ENCODE measurements around the gene ARHGAP10.
A peak's percentile ranks its signal among the peaks of the same experiment; 100 is the strongest.

ARHGAP10 gene

DNA sequence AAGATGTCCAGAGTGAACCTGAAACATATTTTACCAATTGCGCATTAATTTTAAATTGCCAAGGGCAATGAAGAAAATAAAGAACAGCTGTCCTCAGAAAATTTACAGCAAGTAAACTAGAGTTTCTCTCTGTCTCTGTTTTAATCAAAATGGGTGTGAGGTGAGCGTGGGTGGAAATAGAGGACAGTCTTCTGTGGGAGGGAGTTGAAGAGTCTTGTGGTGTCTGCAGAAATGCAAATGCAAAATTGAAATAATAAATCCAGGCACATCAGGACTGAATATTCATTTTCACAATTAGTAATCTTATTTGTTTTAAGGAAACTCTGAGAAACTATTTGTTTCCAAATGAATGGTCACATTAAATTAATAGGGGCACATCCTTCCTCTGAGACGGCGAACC, 192.0 kb downstream of the ARHGAP10 start:
- no peak overlapping the region for H3K4me3 ChIP-seq (ENCODE audit: low read depth, low read length)
- TF ChIP-seq, protein P1, sequence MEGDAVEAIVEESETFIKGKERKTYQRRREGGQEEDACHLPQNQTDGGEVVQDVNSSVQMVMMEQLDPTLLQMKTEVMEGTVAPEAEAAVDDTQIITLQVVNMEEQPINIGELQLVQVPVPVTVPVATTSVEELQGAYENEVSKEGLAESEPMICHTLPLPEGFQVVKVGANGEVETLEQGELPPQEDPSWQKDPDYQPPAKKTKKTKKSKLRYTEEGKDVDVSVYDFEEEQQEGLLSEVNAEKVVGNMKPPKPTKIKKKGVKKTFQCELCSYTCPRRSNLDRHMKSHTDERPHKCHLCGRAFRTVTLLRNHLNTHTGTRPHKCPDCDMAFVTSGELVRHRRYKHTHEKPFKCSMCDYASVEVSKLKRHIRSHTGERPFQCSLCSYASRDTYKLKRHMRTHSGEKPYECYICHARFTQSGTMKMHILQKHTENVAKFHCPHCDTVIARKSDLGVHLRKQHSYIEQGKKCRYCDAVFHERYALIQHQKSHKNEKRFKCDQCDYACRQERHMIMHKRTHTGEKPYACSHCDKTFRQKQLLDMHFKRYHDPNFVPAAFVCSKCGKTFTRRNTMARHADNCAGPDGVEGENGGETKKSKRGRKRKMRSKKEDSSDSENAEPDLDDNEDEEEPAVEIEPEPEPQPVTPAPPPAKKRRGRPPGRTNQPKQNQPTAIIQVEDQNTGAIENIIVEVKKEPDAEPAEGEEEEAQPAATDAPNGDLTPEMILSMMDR (IDR thresholded peaks at IDR 0.05; ENCODE audit: low read depth, low read length) = no peak
- DNase-seq (ENCODE audit: low read depth, low spot score) = no peak
- in situ Hi-C loops (cut with HindIII; ENCODE audit: low sequenced_read_pairs) = no loop called here

DNA sequence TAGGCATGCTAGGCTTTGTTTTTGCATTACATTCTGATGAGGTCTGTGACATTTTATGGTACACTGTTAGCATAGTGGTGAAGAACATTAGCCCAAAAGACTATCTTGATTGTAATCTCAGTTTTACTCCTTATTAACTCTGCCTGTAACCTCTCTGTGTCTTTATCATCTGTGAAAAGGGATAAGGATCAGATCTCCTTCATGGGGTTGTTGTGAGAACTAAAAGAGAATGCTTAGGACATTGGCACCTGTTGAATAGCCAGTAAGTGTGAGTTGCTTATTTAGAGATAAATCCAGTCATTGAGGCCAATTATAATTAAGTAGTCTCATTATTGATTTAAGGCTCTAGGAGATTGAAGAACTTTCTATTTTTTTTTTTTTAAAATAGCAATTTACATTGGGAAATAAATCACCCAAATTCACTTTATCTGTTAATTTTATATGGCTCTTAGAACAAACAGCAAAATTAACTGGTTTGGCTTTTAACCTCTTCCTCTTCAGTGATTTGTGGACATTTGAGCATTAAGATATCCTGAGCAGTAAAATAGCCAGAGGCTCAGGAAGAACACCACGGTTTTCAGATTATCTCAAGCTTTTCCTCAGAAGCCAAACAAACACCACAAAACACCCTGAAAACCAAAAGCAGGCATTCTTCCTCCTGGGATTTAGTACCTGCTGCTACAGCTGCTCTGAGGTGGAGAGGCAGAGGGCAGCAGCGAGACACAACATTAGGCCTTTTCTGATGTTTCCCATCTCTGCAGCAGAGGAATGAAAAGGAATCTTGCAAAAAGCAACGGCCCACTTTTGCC, 192.9 kb downstream of the ARHGAP10 start:
- H3K4me3 ChIP-seq (ENCODE audit: low read depth, low read length) = no peak overlapping the region
- TF ChIP-seq, protein P1 (IDR thresholded peaks at IDR 0.05; ENCODE audit: low read depth, low read length) = peak; percentile 65
- peak; percentile 44 for DNase-seq (ENCODE audit: low read depth, low spot score)
- in situ Hi-C loops (cut with HindIII; ENCODE audit: low sequenced_read_pairs) = no loop called here

DNA sequence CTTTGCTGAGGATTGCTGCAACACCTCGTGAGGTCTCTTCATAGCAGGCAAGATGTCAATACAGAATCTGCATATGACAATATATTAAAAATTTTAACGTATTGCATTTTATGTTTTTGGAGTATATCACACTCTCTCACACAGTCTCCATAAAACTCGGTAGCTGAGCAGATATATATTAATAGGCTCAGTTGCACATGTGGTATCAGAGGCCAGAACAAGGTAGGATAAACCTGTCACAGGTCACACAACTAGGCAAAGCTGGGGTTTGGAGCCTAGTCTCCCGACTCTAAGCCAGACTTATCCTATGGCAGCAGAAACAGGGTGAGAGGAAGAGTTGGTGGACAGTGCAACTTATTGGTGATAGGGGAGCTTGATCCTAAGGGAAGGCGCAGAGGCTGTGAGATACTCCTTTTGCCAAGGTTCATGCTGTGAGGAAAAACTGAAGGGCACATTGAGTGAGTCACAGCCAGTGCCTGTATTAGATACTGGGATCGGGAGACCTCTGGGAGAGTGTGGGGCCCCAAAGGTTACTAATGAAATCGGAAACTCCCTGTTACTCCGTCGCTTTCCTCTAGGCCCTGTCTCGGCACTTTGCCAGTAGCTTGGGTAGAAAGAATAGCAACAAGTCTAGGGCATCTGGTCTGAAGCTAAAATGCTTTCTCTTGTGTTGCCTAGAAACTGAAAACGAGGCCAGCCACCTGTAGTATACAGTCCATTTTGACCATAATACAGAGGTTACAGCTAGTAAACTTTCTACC, 195.7 kb downstream of the ARHGAP10 start:
- TF ChIP-seq, protein P1 (IDR thresholded peaks at IDR 0.05; ENCODE audit: low read depth, low read length) = no peak
- H3K4me3 ChIP-seq (ENCODE audit: low read depth, low read length) = no peak overlapping the region
- peak; percentile 58 for DNase-seq (ENCODE audit: low read depth, low spot score)
- in situ Hi-C loops (cut with HindIII; ENCODE audit: low sequenced_read_pairs) = no loop called here

DNA sequence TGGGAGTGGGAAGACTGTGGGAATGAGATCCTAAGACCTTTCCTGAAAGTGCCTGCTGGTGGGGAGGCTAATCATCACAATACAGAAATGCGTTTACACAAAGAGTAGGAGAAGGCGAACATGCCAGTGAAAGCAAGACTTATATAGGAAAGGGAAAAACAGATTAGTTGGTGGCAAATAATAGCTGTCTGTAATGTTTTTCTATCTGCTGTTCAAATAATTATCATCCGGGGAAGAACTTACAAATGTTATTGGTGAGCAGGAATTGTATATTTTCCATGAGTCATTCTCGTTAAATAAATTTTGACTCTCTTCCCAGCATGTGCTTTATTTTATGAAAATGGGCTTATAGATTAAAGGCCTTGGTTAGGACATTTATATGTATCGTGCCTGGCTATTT, 196.5 kb downstream of the ARHGAP10 start:
- no peak overlapping the region for H3K4me3 ChIP-seq (ENCODE audit: low read depth, low read length)
- TF ChIP-seq, protein P1 (IDR thresholded peaks at IDR 0.05; ENCODE audit: low read depth, low read length) = no peak
- peak; percentile 33 for DNase-seq (ENCODE audit: low read depth, low spot score)
- in situ Hi-C loops (cut with HindIII; ENCODE audit: low sequenced_read_pairs) = no loop called here

DNA sequence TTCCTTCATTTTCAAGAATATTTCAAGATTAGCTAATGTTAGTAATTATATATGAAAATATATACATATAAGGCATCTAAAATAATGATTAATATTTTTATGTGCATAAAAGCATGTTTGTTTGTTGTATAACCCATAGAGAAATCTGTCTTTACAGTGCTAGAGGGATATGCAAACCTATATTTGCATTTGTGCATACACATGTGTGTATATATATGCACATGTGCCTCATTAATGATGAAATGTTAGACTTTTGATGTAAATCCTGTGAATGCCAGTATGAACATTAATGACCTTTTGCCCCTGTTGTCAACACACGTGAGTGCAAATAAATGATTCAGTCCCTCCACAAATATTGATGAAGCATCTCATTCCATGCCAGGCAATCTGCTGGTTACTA, 197.9 kb downstream of the ARHGAP10 start:
- H3K4me3 ChIP-seq (ENCODE audit: low read depth, low read length) = no peak overlapping the region
- in situ Hi-C loops (cut with HindIII; ENCODE audit: low sequenced_read_pairs) = no loop called here
- TF ChIP-seq, protein P1 (IDR thresholded peaks at IDR 0.05; ENCODE audit: low read depth, low read length) = no peak
- DNase-seq (ENCODE audit: low read depth, low spot score) = no peak

DNA sequence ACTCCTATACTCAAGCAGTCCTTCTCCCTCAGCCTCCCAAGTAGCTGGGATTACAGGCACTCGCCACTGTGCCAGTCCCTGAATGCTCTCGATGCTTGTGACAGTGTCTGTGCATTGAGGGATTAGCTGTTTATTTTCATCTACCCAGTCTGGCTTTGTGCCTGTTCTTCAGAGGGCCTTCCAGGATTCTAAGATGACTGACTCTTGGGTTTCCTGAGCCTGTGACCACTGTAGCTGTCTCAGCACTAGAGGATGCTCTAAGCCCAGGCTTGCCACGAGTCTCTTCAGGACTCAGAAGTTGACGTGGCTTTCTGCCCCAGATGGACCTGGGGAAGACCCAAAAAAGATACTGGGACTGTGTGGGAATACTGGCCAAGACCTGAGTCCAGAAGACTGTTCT, 201.4 kb downstream of the ARHGAP10 start:
- no peak overlapping the region for H3K4me3 ChIP-seq (ENCODE audit: low read depth, low read length)
- no peak for DNase-seq (ENCODE audit: low read depth, low spot score)
- TF ChIP-seq, protein P1 (IDR thresholded peaks at IDR 0.05; ENCODE audit: low read depth, low read length) = peak; percentile 12
- in situ Hi-C loops (cut with HindIII; ENCODE audit: low sequenced_read_pairs) = no loop called here
